Ectodermal cell (in vitro differentiated cells): ENCODE measurements around the gene KCNJ2.

Source experiments
- H3K27ac ChIP-seq: 2 replicates; pipeline ENCODE4 v1.7.0; 2013; ENCODE audit warnings: mild to moderate bottlenecking, low read depth, low read length; ENCODE audit not compliant: insufficient read depth, poor library complexity, severe bottlenecking
- H3K27me3 ChIP-seq: 2 replicates; pipeline ENCODE4 v1.7.0; 2013; ENCODE audit warnings: mild to moderate bottlenecking, low read length; ENCODE audit not compliant: insufficient read depth, control insufficient read depth, poor library complexity, severe bottlenecking
- H3K36me3 ChIP-seq: one replicate; pipeline ENCODE4 v1.7.0; 2013; ENCODE audit warnings: low read length; ENCODE audit not compliant: control insufficient read depth, insufficient read depth
- H3K4me1 ChIP-seq: one replicate; pipeline ENCODE4 v1.7.0; 2013; ENCODE audit warnings: low read length; ENCODE audit not compliant: control insufficient read depth, insufficient read depth
- H3K4me3 ChIP-seq: 2 replicates; pipeline ENCODE4 v1.7.0; 2013; ENCODE audit warnings: low read depth, low read length, control low read depth; ENCODE audit not compliant: insufficient read depth
- H3K9me3 ChIP-seq: 2 replicates; pipeline ENCODE4 v1.7.0; 2013; ENCODE audit warnings: mild to moderate bottlenecking, low read length, moderate library complexity; ENCODE audit not compliant: control insufficient read depth
- WGBS, 2 experiments: methylation state at CpG; one replicate each; pipeline ENCODE4 v1.1.7; 2013; ENCODE audit warnings: missing lambda C conversion rate in 2 of 2; 5-methylcytosine and 5-hydroxymethylcytosine counted together

Gene KCNJ2

GRCh38 chr17:70225276-70225675 lies 55.9 kb downstream of the KCNJ2 start:
- 96 to 97% methylated on average over 4 of the region's 4 CpGs for WGBS, 2 experiments
- H3K27me3 ChIP-seq: no peaks in the 10 kb centered on the region
- H3K4me3 ChIP-seq: no peak overlapping the region
- no peaks in the 10 kb centered on the region for H3K9me3 ChIP-seq
- H3K27ac ChIP-seq: no peak overlapping the region
- peaks cover 5% of the 10 kb centered on the region for H3K4me1 ChIP-seq
- no peaks in the 10 kb centered on the region for H3K36me3 ChIP-seq
